NCI-H1417 treated with DMSO at 0.1 percent for 48 hours (cell line): ENCODE results near the gene PLEKHB1.
"Not testable (repeated sequence)": the region's sequence is repeated elsewhere in the genome, so short reads cannot be mapped to it uniquely, and the experiment has no call there.

Experiments
- DNase-seq: peaks from one replicate; lab custom pipeline; 2025; lab: John Stamatoyannopoulos, UW

The PLEKHB1 gene

DNA sequence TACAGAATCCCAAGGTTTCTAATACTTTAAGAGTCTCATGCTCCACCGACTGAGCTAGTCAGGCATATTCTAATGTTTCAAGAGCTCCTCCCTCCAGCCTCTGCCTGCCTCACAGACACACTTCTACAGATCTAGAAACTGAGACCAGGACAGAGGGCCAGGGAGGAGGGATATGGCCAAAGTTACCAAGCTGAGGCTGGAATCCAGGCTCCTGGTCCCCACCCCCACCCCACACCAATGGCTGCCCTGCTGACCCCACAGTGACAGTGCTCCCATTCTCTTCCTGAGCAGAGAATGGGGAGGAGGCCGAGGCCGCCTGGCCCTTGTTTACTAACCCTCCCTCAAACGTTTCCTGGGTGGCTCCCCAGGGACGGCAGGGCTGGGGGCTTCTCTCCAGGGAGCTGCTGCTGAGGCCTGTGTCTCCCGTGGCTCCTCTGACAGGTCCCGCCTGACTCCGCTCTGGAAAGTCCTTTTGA lies 2.2 kb downstream of the PLEKHB1 start:
- no peak for DNase-seq

DNA sequence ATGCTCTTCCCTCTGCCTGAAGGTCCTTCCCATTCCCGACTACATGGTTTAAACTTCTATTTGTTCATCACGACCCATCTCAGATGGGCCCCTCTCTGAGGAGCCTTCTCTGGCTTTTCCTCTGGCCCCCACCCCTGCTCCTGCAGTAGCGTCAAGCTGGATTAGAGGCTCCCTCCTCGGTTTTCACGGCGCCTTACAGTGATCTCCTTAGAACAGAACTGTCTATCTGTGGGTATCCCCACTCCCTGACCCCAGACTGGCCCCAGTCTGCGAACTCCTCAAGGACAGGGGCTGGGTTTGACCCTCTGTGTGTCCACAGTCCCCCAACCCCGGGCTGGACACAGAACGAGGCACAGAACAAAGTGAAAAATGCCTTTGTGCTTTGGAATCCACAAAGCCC lies 2.8 kb downstream of the PLEKHB1 start:
- no peak for DNase-seq

DNA sequence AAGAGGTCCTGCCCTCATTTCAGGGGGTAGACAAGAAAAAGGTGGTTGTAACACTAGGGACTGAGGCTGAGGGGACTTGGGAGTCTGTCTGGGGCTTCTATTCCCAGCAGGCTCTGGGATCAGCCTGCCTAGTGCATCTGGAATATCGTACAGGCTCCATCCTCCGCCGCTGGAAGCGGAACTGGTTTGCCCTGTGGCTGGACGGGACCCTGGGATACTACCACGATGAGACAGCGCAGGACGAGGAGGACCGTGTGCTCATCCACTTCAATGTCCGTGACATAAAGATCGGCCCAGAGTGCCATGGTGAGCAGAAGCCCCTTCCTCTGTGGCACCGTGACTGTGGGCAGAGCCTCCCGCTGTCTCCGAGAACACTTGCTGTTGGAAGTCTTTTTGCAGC lies 4.0 kb downstream of the PLEKHB1 start:
- DNase-seq, result no peak

DNA sequence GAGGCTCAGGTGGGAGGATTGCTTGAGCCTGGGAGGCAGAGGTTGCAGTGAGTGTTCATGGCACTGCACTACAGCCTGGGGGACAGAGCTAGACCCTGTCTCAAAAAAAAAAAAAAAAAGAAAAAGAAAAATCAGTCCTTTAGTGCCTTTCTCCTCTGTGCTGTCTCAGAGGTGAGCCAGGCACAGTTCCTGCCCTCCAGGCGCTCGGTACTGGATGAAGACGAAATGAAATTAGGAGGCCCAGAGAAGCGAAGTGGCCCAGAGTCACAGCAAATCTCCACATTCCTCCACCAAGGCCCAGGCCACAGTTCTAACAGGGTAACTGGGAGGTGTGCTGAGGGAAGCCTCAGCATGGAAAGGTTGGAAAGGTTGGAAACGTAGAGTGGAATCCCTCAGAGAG lies 4.9 kb downstream of the PLEKHB1 start:
- no peak for DNase-seq

DNA sequence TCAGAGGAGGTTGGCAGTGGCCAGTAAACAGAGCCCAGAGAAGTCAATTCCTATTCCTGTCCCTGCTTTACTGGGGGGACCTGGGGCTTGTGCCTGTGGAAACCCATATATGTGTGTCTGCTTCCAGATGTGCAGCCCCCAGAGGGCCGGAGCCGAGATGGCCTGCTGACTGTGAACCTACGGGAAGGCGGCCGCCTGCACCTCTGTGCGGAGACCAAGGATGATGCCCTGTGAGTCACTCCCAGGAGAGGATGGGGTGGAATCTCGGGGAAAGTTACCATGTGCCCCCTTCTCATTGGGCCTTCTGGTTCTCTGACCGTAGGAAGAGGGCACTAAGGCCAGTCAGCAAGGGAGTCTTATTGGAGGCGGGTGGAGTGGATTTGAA lies 5.3 kb downstream of the PLEKHB1 start:
- no peak for DNase-seq

DNA sequence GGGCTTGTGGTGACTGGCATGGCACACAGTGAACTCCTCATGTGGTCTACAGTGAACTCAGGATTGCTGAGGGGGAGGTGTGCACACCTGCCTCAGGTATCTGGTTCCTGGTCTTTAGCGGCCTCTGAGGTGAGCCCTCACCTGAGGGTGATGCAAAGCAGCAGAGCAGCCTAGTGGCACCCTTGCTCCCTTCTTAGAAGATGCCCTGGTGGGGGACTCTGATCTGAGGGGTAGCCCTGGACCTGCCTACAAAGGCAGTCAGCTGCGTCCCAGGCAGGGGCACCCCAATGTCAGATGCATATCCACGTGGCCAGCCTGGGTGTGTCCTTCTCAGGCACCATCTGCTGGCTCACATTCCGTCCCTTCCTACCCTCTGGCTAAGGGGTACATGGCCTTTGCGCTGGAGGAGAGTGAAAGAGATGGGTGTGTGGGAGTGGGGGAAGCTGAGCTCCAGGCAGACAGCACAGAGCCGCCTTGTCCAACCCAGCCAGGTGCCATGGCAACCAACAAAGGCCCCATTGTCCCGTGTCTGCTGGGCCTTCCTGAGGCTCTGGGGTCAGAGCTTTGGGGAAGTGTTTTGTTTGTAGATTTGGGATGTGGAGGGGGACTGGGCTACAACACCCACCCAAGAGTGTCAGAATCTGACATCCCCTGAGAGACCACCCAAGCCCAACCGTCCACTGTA lies 5.8 kb downstream of the PLEKHB1 start:
- no peak for DNase-seq

DNA sequence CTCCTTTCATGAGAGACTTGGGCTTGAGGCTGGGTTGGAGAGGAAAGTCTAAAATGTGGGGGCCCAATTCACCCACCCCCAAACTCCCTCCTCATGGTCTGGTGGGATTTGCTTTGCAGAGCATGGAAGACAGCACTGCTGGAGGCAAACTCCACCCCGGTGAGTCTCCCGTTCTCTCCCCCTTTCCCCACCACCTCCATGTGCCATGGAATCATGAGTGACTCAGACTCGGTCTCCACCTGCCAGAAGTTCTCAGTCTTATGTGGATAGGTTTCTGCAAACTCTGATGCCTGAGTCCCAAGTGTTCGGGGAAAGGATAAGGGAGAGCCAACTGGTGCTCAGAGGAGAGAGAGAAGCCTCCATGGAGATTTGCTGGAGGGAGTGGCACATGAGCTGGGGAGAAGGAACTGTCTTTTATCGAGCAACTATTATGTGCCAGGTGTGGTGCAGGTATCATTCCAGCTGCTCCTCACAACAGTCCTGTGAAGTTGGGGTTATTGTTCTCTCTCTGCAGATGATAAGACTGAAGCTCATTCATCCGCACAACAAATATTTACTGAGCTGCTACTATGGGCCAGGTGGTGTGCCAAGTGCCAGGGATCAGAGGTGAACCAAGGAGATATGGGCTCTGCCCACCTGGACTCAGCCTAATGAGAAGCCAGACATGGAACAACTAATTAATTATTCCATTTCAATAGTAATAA lies 6.6 kb downstream of the PLEKHB1 start:
- DNase-seq, result no peak

- DNase-seq, result no peak
Observed at GRCh38 chr11:73653996-73654395, 7.6 kb downstream of the PLEKHB1 start.

DNA sequence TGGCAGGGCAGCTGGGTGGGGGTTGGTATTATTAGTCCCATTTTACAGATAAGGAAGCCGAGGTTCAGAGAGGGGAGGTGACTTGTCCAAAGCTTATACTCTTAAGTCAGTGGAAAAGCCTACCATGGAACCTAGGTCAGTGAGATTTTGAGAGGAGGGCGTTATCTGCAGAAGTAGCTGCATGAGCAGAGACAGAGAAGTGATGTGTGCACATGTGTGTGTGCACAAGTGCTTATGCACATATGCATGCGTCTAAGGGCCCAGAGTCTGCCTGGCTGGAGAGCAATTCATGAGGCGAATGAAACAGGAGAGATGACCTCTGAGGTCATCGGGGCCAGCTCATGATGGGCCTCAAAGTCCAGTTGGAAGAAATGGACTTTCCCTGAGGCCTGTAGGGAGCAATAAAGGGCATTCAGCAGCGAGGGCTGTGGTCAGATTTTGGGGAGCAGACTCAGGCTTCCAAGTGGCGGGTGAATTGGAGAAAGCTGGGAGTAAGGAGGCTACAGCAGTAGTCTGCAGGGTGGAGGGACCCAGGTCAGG lies 8.2 kb downstream of the PLEKHB1 start:
- DNase-seq, result no peak

- DNase-seq, result no peak
Observed at GRCh38 chr11:73655686-73656085, 9.3 kb downstream of the PLEKHB1 start.

DNA sequence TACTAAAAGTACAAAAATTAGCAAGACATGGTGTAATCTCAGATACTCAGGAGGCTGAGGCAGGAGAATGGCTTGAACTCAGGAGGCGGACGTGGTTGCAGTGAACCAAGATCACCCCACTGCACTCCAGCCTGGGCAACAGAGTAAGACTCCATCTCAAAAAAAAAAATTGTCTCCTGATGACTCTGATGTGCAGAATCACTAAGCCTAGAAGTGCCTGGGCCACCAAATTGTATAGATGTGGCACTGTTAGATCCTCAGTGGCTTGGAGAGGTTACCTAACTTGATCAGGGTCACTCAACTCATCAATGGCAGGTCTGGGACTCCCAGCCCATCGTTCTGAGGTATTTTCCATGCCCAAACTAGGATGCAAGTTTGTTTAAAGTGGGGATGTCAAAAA lies 10.6 kb downstream of the PLEKHB1 start:
- DNase-seq, result no peak

GRCh38 chr11:73659961-73660360 lies 13.6 kb downstream of the PLEKHB1 start:
- no peak for DNase-seq

DNA sequence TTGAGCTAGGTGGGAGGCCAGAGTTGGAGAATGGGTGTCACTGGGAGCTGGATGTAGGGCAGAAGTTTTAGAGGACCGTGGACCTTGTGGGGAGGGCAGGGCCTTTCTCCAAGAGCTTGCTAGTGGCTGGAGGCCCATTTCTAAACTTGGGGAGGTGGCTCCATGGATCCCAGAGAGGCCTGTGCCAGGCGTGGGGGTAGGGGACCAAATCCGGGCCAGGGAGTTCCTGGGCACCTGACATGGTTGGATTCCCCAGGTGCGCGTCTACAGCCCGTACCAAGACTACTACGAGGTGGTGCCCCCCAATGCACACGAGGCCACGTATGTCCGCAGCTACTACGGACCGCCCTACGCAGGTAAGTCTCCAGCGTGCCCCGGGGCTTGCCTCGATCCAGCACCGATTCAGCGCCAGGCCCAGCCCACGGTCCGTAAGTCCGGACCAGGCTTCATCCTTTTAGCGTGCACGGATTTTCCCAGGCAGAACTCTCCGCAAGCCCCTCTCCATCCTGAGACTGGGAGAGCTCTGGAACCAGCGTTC lies 14.2 kb downstream of the PLEKHB1 start:
- no peak for DNase-seq

DNA sequence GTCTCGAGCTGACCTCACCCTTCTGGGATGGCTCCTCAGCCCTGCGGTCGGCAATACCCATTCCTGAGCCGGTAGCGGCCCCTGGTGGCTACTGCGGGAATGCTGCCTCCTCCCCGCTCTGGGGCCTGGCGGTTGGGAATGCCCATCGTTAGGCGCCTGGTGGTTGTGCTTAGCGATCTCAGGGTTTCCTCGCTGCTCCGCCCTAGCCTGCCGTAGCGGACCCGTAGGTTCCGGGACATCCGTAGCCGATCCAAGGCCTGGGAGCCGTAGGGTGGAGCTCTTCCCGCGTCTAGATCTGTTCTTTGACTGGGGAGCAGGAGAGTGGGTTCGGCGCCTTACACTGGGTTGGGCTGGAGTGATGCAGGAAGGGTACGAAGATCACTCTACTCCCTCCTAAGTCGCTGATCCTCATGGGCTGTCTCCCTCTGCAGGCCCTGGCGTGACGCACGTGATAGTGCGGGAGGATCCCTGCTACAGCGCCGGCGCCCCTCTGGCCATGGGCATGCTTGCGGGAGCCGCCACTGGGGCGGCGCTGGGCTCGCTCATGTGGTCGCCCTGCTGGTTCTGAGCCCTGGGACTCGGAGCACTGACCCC lies 14.8 kb downstream of the PLEKHB1 start:
- no peak for DNase-seq

GRCh38 chr11:73662445-73663157 lies 16.2 kb downstream of the PLEKHB1 start:
- no peak for DNase-seq

- no peak for DNase-seq
Observed at GRCh38 chr11:73663604-73664495, 17.5 kb downstream of the PLEKHB1 start.

DNA sequence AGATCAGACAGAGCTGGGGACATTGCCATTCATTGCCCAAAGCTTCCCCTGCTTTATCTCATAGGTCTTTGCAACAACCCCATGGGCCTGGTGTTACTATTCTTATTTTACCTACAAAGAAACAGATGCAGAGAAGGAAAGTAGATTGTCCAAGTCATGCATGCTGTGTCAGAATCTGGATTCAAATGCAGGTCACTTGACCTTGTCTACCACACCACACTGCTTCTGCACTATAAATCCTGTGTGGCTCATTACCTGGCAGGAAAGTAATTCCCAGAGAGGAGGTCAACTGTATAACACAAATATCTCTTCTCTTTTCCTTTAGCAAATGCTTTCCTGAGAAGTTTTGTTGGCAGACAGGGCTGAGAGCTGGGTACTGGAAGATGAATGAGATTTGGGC lies 18.5 kb downstream of the PLEKHB1 start:
- DNase-seq, result no peak

DNA sequence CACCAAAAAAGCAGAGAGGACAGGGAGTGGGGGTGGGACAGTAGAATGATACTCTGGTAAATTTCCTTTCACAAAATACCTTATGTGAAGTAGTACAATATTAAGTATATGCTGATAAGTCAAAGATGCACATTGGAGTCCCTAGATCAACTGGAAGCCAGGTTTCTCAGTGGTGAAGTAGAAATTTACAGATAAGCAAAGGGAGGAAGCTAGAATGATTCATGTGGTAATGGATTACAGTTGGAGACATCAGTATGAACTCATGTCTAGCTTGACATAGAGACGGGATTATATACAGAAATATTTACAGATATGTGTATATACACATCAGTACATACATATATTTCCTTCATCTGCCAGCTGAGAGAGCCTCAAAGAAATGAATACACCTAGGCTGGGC lies 21.5 kb downstream of the PLEKHB1 start:
- no peak for DNase-seq

DNA sequence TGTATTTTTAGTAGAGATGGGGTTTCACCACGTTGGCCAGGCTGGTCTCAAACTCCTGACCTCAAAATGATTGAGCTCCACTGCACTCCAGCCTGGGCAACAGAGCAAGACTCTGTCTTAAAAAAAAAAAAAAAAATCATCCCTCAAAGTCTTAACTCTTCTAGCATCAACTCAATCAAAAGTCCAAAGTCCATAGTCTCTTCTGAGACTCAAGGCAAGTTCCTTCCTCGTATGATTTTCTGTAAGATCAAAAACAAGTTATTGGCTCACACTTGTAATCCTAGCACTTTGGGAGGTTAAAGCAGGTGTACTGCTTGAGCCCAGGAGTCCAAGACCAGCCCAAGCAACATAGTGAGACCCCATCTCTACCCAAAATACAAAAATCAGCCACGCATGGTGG lies 24.4 kb downstream of the PLEKHB1 start:
- DNase-seq, result no peak

DNA sequence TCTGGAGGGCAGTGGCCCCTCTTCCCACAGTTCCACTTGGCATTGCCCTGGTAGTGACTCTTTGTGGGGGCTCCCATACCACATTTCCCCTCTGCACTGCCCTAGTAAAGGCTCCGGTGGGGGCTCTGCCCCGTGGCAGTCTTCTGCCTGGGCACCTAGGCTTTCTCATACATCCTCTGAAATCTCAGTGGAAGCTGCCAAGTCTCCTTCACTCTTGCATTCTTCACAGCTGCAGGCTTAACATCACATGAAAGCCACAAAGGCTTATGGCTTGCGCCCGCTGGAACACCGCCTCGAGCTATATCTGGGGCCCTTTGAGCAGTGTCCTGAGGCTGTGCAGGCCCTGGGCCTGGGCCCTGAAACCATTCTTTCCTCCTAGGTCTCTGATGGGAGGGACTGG lies 25.3 kb downstream of the PLEKHB1 start:
- no peak for DNase-seq

GRCh38 chr11:73676552-73676951 lies 30.2 kb downstream of the PLEKHB1 start:
- DNase-seq, result not testable (repeated sequence)
